ENCODE measurements around the gene PRKN. TPM values are rescaled to one million over a fixed set of nuclear protein-coding genes. Genes with fewer than 3 reads are reported as not detected.

The PRKN gene
- total RNA-seq, 1 donor from 2014 or later = 1.3 TPM

DNA sequence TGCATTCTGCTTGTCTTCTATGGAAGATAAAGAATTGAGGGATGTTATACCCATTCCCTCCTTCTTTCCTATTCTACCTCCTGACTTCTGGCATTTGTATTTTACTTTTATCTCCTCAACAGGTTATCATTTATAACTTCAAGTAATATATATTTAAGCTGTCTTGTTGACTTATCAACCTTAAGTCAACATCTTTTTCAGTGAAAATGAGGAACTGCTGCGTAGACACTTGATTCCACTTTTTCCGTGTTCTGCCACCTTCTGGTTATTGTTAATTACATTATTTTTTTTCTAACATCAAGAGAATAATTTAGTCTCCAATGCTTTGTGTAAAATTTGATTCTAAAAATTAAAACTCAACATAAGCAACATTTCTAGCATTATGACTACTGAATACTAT lies 107.5 kb downstream of the PRKN start:
- no peaks in the 10 kb centered on the region for H3K36me3 Mint-ChIP-seq (ENCODE audit: low read depth, unreplicated experiment)

DNA sequence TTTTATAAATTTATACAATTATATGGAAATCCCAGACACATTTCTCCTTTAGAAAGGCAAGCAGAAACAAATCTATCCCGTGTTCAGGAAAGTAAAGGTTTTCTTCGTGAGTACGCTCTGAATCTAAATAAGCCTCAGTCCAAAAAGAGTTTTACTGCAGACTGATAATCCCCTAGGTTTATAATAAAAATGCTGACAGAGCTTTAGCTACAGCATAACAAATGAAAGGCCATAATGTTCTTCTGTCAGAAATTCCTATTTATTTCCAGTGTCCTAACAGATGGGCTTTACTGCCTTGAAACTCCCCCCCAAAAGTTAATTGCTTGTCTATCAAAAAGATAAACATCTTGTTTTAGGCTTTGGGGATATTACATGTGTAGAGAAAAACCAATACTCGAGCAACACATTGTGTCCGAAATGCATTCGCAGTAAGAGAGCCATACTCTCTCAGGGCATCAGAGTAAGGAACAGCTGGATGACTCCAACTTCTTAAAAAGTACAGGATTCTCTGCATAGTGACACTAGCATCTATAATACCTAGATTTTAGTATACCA lies 109.0 kb downstream of the PRKN start:
- H3K4me1 Mint-ChIP-seq (ENCODE audit: low read depth, unreplicated experiment) = peaks cover 9% of the 10 kb centered on the region
- no peaks in the 10 kb centered on the region for H4K20me1 ChIP-seq (ENCODE audit: insufficient read depth, low read length)
- H3K27ac ChIP-seq (ENCODE audit: low read depth, low read length) = no peak overlapping the region
- H3K4me1 ChIP-seq (ENCODE audit: insufficient read depth, low read length) = no peaks in the 10 kb centered on the region
- no peak overlapping the region for H2AFZ ChIP-seq (ENCODE audit: low read depth, low read length)
- H3K27me3 ChIP-seq (ENCODE audit: insufficient read depth, low read length) = no peaks in the 10 kb centered on the region
- H3K27ac Mint-ChIP-seq (ENCODE audit: unreplicated experiment) = no peak overlapping the region
- no peak for TF ChIP-seq EZH2 (IDR thresholded peaks at IDR 0.05; ENCODE audit: insufficient read depth, low read length)
- TF ChIP-seq, protein P1, sequence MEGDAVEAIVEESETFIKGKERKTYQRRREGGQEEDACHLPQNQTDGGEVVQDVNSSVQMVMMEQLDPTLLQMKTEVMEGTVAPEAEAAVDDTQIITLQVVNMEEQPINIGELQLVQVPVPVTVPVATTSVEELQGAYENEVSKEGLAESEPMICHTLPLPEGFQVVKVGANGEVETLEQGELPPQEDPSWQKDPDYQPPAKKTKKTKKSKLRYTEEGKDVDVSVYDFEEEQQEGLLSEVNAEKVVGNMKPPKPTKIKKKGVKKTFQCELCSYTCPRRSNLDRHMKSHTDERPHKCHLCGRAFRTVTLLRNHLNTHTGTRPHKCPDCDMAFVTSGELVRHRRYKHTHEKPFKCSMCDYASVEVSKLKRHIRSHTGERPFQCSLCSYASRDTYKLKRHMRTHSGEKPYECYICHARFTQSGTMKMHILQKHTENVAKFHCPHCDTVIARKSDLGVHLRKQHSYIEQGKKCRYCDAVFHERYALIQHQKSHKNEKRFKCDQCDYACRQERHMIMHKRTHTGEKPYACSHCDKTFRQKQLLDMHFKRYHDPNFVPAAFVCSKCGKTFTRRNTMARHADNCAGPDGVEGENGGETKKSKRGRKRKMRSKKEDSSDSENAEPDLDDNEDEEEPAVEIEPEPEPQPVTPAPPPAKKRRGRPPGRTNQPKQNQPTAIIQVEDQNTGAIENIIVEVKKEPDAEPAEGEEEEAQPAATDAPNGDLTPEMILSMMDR (IDR thresholded peaks at IDR 0.05; ENCODE audit: insufficient read depth, low read depth, low read length) = no peak
- H3K9me3 ChIP-seq (ENCODE audit: insufficient read depth, low read depth, low read length) = no peaks in the 10 kb centered on the region
- H3K9ac ChIP-seq (ENCODE audit: low read length) = no peak overlapping the region
- H3K4me2 ChIP-seq (ENCODE audit: low read length) = no peak overlapping the region
- FAIRE-seq = no peak
- no peaks in the 10 kb centered on the region for H3K36me3 Mint-ChIP-seq (ENCODE audit: low read depth, unreplicated experiment)
- H3K4me3 Mint-ChIP-seq (ENCODE audit: unreplicated experiment) = no peak overlapping the region
- H3K79me2 ChIP-seq (ENCODE audit: insufficient read depth, low read length) = no peaks in the 10 kb centered on the region
- H3K4me3 ChIP-seq (ENCODE audit: insufficient read depth, low read depth, low read length) = no peak overlapping the region
- H3K9me3 Mint-ChIP-seq (ENCODE audit: unreplicated experiment) = no peaks in the 10 kb centered on the region
- DNase-seq (ENCODE audit: low read depth) = no peak
- no peaks in the 10 kb centered on the region for H3K36me3 ChIP-seq (ENCODE audit: insufficient read depth, low read length)
- H3K27me3 Mint-ChIP-seq (ENCODE audit: low read depth, unreplicated experiment) = no peaks in the 10 kb centered on the region

More for the DNA sequence above, 107.5 kb downstream of the PRKN start:
- no peaks in the 10 kb centered on the region for H3K9me3 Mint-ChIP-seq (ENCODE audit: unreplicated experiment)
- Histone ChIP-seq H2AFZ (ENCODE audit: low read depth, low read length) (no peak overlapping the region), H3K4me2 (ENCODE audit: low read length) (no peak overlapping the region), H3K4me1 (ENCODE audit: insufficient read depth, low read length) (no peaks in the 10 kb centered on the region), H4K20me1 (ENCODE audit: insufficient read depth, low read length) (no peaks in the 10 kb centered on the region), H3K79me2 (ENCODE audit: insufficient read depth, low read length) (no peaks in the 10 kb centered on the region), H3K4me3 (ENCODE audit: insufficient read depth, low read depth, low read length) (no peak overlapping the region), H3K27ac (ENCODE audit: low read depth, low read length) (no peak overlapping the region), H3K9ac (ENCODE audit: low read length) (no peak overlapping the region), H3K36me3 (ENCODE audit: insufficient read depth, low read length) (no peaks in the 10 kb centered on the region), H3K27me3 (ENCODE audit: insufficient read depth, low read length) (no peaks in the 10 kb centered on the region), H3K9me3 (ENCODE audit: insufficient read depth, low read depth, low read length) (no peaks in the 10 kb centered on the region)
- no peak overlapping the region for H3K27ac Mint-ChIP-seq (ENCODE audit: unreplicated experiment)
- no peak for FAIRE-seq
- no peaks in the 10 kb centered on the region for H3K27me3 Mint-ChIP-seq (ENCODE audit: low read depth, unreplicated experiment)
- H3K4me3 Mint-ChIP-seq (ENCODE audit: unreplicated experiment) = no peak overlapping the region
- no peak for TF ChIP-seq EZH2 (IDR thresholded peaks at IDR 0.05; ENCODE audit: insufficient read depth, low read length)
- TF ChIP-seq, protein P1 (IDR thresholded peaks at IDR 0.05; ENCODE audit: insufficient read depth, low read depth, low read length) = no peak
- peaks cover 9% of the 10 kb centered on the region for H3K4me1 Mint-ChIP-seq (ENCODE audit: low read depth, unreplicated experiment)
- DNase-seq (ENCODE audit: low read depth) = no peak

DNA sequence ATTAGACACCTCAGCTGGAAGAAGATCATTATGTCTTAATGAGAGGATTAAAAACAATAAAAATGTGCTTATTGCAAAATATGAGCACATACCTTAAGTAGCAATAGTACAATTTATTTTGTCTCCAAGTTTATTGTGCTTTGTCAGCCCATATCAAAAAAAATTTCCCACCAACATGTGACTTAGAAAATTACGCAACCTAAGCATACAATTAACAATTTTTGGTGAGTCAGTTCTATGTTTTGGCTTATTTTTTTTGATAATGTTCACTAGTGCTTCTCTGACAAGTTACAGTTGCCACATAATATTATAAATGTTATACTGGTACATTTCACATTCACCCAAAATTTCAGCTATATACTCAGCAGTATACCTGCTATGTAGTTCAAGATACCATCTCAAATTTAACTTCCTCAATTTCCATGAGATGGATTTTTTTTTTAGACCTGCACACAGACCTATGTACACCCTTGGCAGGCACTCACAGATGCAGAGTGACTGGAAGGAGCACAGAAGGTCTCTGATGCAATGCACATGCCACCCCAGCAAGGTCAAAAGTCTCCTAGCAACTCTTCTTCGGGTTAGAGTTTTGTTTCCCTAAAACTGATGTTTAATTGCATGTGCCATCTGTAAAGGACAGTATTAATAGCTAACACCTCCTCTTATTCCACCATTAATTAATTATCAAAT lies 112.4 kb downstream of the PRKN start:
- H3K4me1 Mint-ChIP-seq (ENCODE audit: low read depth, unreplicated experiment) = no peaks in the 10 kb centered on the region
- H3K4me3 Mint-ChIP-seq (ENCODE audit: unreplicated experiment) = no peak overlapping the region
- H3K36me3 ChIP-seq (ENCODE audit: insufficient read depth, low read length) = no peaks in the 10 kb centered on the region
- no peaks in the 10 kb centered on the region for H4K20me1 ChIP-seq (ENCODE audit: insufficient read depth, low read length)
- no peak for TF ChIP-seq EZH2 (IDR thresholded peaks at IDR 0.05; ENCODE audit: insufficient read depth, low read length)
- TF ChIP-seq, protein P1 (IDR thresholded peaks at IDR 0.05; ENCODE audit: insufficient read depth, low read depth, low read length) = no peak
- H3K4me2 ChIP-seq (ENCODE audit: low read length) = no peak overlapping the region
- no peaks in the 10 kb centered on the region for H3K9me3 Mint-ChIP-seq (ENCODE audit: unreplicated experiment)
- no peak for DNase-seq (ENCODE audit: low read depth)
- FAIRE-seq = no peak
- no peaks in the 10 kb centered on the region for H3K79me2 ChIP-seq (ENCODE audit: insufficient read depth, low read length)
- no peak overlapping the region for H2AFZ ChIP-seq (ENCODE audit: low read depth, low read length)
- no peaks in the 10 kb centered on the region for H3K27me3 ChIP-seq (ENCODE audit: insufficient read depth, low read length)
- no peaks in the 10 kb centered on the region for H3K4me1 ChIP-seq (ENCODE audit: insufficient read depth, low read length)
- no peak overlapping the region for H3K27ac ChIP-seq (ENCODE audit: low read depth, low read length)
- H3K36me3 Mint-ChIP-seq (ENCODE audit: low read depth, unreplicated experiment) = no peaks in the 10 kb centered on the region
- no peaks in the 10 kb centered on the region for H3K9me3 ChIP-seq (ENCODE audit: insufficient read depth, low read depth, low read length)
- H3K9ac ChIP-seq (ENCODE audit: low read length) = no peak overlapping the region
- H3K27me3 Mint-ChIP-seq (ENCODE audit: low read depth, unreplicated experiment) = no peaks in the 10 kb centered on the region
- no peak overlapping the region for H3K27ac Mint-ChIP-seq (ENCODE audit: unreplicated experiment)
- no peak overlapping the region for H3K4me3 ChIP-seq (ENCODE audit: insufficient read depth, low read depth, low read length)
